OCI-LY1 (cell line): ENCODE measurements around the gene FBXO46.

Source experiments
- CTCF ChIP-seq: fragments of 200-600 bp; sonication (generic), shearing (Covaris generic); IDR thresholded peaks from 2 replicates; pipeline ENCODE4 v1.5.1; 2017; ENCODE audit warnings: mild to moderate bottlenecking, antibody characterized with exemption, low read length, moderate library complexity, mixed read lengths
- EZH2 ChIP-seq: fragments of 200-600 bp; sonication (generic), shearing (Covaris generic); IDR thresholded peaks from 2 replicates; pipeline ENCODE4 v1.8.0; 2017; ENCODE audit warnings: borderline replicate concordance, mixed run types, mild to moderate bottlenecking, antibody characterized with exemption, low read length, moderate library complexity, mixed read lengths

DNA sequence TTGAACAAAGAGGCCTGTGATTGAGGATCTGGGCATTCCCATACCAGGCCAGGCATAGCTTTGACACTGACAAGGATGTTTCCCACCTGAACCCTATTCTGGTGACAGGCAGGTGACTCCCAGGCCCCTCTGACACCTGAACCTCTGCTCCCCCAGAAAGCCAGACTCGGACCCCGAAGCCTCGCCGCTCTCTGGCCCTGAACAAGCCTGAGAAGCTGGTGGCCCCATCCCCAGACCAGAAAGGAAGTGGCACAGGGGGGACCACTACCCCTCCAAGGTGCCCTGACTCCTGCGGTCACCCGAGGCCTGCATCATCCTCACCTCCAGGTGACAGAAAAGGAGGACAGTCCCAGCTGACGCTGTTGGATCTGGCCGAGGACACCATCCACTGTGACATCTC lies 23.6 kb upstream of the FBXO46 start:
- no peak for TF ChIP-seq CTCF
- TF ChIP-seq EZH2 = no peak
